Mesenteric fat pad (tissue), 1 donor: ENCODE data around the gene SPSB1. TPM values are rescaled to one million over a fixed set of nuclear protein-coding genes. Genes with fewer than 3 reads are reported as not detected.

Experiments
- DNase-seq: peaks from one replicate; pipeline ENCODE4 v3.0.0-alpha.2; 2020; ENCODE audit warnings: low spot score
- total RNA-seq: library from RNA; stranded (reverse); fragmentation: NEBNext Ultra II Directional; extraction: Animal tissue kit (Norgen Biotek cat#: 25700); gene quantifications from one replicate; pipeline ENCODE4 v1.2.1, GENCODE V29; 2021
- donor health status: DM: yes; HTN: yes; CAD: no.

Gene SPSB1
- total RNA-seq, 1 donor from 2014 or later, result 48.8 TPM

GRCh38 chr1:9361630-9362260 lies 69.1 kb downstream of the SPSB1 start:
- no peak for DNase-seq

GRCh38 chr1:9362488-9362887 lies 69.8 kb downstream of the SPSB1 start:
- no peak for DNase-seq

- DNase-seq, result no peak
Observed at GRCh38 chr1:9363061-9363471, 70.4 kb downstream of the SPSB1 start.

- no peak for DNase-seq
Observed at GRCh38 chr1:9366298-9366697, 73.6 kb downstream of the SPSB1 start.

GRCh38 chr1:9366943-9367780 lies 74.5 kb downstream of the SPSB1 start:
- no peak for DNase-seq

- no peak for DNase-seq
Observed at GRCh38 chr1:9367806-9368205, 75.1 kb downstream of the SPSB1 start.

- no peak for DNase-seq
Observed at GRCh38 chr1:9368356-9368755, 75.7 kb downstream of the SPSB1 start.

GRCh38 chr1:9369964-9370788 lies 77.5 kb downstream of the SPSB1 start:
- no peak for DNase-seq

- no peak for DNase-seq
Observed at GRCh38 chr1:9371391-9371935, 78.8 kb downstream of the SPSB1 start.

GRCh38 chr1:9371951-9372350 lies 79.3 kb downstream of the SPSB1 start:
- DNase-seq, result no peak

- DNase-seq, result no peak
Observed at GRCh38 chr1:9373619-9374018, 80.9 kb downstream of the SPSB1 start.

GRCh38 chr1:9374748-9375341 lies 82.2 kb downstream of the SPSB1 start:
- DNase-seq, result no peak

- no peak for DNase-seq
Observed at GRCh38 chr1:9375912-9376311, 83.2 kb downstream of the SPSB1 start.

GRCh38 chr1:9376430-9376829 lies 83.7 kb downstream of the SPSB1 start:
- DNase-seq, result no peak

- DNase-seq, result no peak
Observed at GRCh38 chr1:9376886-9377333, 84.2 kb downstream of the SPSB1 start.

- no peak for DNase-seq
Observed at GRCh38 chr1:9378801-9379200, 86.1 kb downstream of the SPSB1 start.

- no peak for DNase-seq
Observed at GRCh38 chr1:9380711-9381110, 88.0 kb downstream of the SPSB1 start.

- no peak for DNase-seq
Observed at GRCh38 chr1:9382643-9383491, 90.2 kb downstream of the SPSB1 start.

- DNase-seq, result no peak
Observed at GRCh38 chr1:9384128-9384527, 91.4 kb downstream of the SPSB1 start.

- DNase-seq, result no peak
Observed at GRCh38 chr1:9384751-9385245, 92.1 kb downstream of the SPSB1 start.
